Measurements from ENCODE around the gene FOSL1.
A peak's percentile ranks its signal among the peaks of the same experiment; 100 is the strongest.

The FOSL1 gene

DNA sequence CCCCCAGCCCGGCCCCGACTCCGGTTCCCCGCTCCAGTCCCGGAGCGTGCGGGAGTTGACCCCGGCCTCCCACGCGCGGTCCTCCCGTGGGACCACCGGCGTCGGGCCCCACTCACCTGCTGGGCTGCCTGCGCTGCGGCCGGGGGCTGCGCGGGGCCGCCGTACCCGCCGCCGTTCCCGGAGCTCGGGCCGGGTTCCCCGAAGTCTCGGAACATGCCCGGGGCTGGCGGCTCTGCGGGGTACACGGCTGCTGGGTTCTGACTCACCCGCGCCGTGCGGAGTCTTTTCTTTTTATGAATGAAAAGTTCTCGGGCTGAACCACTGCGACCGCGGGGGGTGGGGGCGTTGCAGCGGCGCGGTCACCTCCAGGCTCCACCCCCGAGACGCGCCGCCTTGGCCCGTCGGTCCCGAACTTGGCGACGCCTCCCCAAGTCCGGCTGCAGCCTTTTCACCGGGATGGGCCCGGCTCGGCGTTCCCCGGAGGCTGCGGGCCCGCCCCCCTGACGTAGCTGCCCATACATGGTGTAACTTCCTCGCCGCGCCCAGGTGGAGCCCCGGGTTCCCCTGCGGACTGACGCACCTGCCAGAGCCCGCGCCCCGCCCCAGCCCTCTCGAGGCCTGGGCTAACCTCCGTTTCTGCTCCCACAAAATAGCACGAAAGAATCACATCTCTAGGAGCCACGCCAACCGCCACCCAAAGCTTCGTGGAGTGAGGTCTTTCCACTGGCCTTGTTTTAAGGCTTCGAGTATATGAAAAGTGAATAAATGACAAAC, at the start of gene FOSL1:
FOSL1 (minus strand) TSS at position 264 of the 774 bp plus-strand sequence; CDS start at position 215, 49 bp downstream.
- Histone ChIP-seq H3K9ac (ENCODE audit: low read depth, low read length) (peak within 1 kb of the TSS; percentile 69), H3K27me3 (ENCODE audit: control insufficient read depth, insufficient read depth, low read length) (peaks cover 55% of the 10 kb centered on the region), H3K36me3 (ENCODE audit: control insufficient read depth, insufficient read depth, low read length) (no peaks in the 10 kb centered on the region), H3K9me3 (ENCODE audit: control insufficient read depth, insufficient read depth, low read length) (no peaks in the 10 kb centered on the region), H3K4me1 (ENCODE audit: control insufficient read depth, insufficient read depth, low read length) (peaks cover 9% of the 10 kb centered on the region), H3K4me3 (ENCODE audit: low read depth, low read length) (peak within 1 kb of the TSS; percentile 64), H3K27ac (ENCODE audit: low read depth, low read length) (peak within 1 kb of the TSS; percentile 87)

DNA sequence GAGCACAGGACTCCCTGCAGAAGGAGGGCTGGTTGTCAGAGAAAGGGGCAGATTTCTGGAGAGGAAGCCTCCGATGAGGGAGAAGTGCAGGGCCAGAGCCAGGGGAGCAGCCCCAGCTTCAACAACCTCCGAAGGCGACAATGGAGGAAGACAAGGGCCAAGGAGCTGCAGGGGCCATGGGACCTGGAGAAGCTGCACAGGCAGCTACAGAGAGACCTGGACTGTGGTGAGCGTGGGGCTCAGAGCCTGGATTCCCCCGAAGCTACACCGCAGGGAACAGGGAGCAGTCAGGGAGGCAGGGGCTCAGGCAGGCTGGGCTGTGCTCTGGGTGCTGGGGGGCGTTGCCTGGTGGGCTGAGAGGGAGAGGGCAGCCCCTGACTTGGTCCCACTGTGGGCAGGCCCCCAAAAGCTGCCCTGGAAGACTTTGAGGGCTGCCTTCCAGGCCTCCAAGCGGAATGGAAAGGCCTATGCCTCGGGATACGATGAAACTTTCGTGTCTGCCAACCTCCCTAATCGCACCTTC, 47.5 kb upstream of the FOSL1 start:
- no peak overlapping the region for H3K9ac ChIP-seq (ENCODE audit: low read depth, low read length)
- H3K4me1 ChIP-seq (ENCODE audit: control insufficient read depth, insufficient read depth, low read length) = peaks cover 16% of the 10 kb centered on the region
- no peak overlapping the region for H3K4me3 ChIP-seq (ENCODE audit: low read depth, low read length)
- no peaks in the 10 kb centered on the region for H3K27me3 ChIP-seq (ENCODE audit: control insufficient read depth, insufficient read depth, low read length)
- H3K27ac ChIP-seq (ENCODE audit: low read depth, low read length) = no peak overlapping the region
- H3K36me3 ChIP-seq (ENCODE audit: control insufficient read depth, insufficient read depth, low read length) = no peaks in the 10 kb centered on the region
- H3K9me3 ChIP-seq (ENCODE audit: control insufficient read depth, insufficient read depth, low read length) = no peaks in the 10 kb centered on the region

DNA sequence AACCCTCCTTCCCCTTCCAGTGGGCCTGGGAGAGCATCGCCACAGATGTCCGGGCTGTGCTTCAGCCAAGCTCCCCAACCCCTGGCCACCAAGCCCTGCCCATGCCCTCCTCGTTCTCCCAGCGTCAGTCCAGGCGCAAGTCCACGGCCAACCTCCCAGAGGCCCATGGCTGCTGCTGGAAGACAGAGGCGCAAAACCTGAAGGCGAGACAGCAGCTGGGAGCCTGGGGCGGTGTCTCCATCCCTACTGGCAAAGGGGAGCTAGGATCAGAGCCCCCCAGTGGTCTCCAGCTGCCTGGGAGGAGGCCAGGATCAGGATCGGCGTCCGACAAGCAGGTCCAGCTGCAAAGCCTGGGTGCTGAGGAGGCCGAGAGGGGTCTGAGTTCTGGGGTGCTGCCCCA, 46.9 kb upstream of the FOSL1 start:
- Histone ChIP-seq H3K27me3 (ENCODE audit: control insufficient read depth, insufficient read depth, low read length) (no peaks in the 10 kb centered on the region), H3K36me3 (ENCODE audit: control insufficient read depth, insufficient read depth, low read length) (no peaks in the 10 kb centered on the region), H3K9me3 (ENCODE audit: control insufficient read depth, insufficient read depth, low read length) (no peaks in the 10 kb centered on the region), H3K4me1 (ENCODE audit: control insufficient read depth, insufficient read depth, low read length) (peaks cover 16% of the 10 kb centered on the region), H3K9ac (ENCODE audit: low read depth, low read length) (no peak overlapping the region), H3K4me3 (ENCODE audit: low read depth, low read length) (no peak overlapping the region), H3K27ac (ENCODE audit: low read depth, low read length) (no peak overlapping the region)

DNA sequence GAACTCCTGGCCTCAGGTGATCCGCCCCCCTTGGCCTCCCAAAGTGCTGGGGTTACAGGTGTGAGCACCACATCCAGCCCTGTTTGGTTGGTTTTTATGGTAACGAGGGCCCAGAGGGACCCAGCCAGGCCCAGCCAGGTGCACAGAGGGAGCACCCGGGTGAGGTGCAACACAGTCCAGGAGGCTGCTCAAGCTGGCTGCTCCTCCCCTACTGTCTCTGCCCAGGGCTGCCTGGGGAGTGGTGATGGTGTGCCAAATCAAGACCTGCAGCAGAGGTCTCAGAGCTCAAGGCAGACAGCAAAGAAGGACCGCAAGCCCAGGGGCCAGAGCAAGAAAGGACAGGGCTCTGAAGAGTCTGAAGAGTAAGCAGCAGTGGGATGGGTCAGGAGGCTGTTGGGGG, 46.5 kb upstream of the FOSL1 start:
- H3K9me3 ChIP-seq (ENCODE audit: control insufficient read depth, insufficient read depth, low read length) = no peaks in the 10 kb centered on the region
- no peak overlapping the region for H3K9ac ChIP-seq (ENCODE audit: low read depth, low read length)

DNA sequence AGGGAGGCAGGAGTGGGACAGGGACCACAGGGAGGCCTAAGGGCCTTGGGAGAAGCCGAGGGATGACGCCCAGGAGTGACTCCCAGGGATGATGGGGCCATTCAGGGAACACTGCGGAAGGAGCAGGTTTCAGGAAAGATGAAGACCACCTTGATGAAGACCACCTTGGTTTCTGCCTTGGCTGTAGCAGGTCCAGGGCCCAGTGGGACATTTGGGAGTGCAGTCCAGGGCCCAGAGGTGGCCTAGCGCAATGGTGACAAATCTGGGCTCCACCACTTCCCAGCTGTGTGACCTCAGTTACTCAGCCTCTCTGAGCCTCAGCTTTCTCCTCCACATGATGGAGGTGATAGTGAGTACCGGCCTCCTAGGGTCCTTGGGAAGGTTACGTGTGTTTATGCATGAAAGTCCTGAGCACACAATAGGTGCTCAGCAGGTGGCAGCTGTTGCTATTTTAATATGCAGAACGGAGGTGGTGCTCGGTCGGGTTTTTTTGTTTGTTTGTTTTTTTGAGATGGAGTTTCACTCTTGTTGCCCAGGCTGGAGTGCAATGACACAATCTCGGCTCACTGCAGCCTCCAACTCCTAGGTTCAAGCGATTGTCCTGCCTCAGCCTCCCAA, 45.9 kb upstream of the FOSL1 start:
- Histone ChIP-seq H3K4me3 (ENCODE audit: low read depth, low read length) (peak overlapping the region; percentile 48), H3K9ac (ENCODE audit: low read depth, low read length) (peak overlapping the region; percentile 28; the same call in 1 of the 2 replicates), H3K27ac (ENCODE audit: low read depth, low read length) (peak overlapping the region; percentile 76), H3K4me1 (ENCODE audit: control insufficient read depth, insufficient read depth, low read length) (peaks cover 21% of the 10 kb centered on the region), H3K27me3 (ENCODE audit: control insufficient read depth, insufficient read depth, low read length) (no peaks in the 10 kb centered on the region), H3K9me3 (ENCODE audit: control insufficient read depth, insufficient read depth, low read length) (no peaks in the 10 kb centered on the region), H3K36me3 (ENCODE audit: control insufficient read depth, insufficient read depth, low read length) (no peaks in the 10 kb centered on the region)

More for the DNA sequence above, 46.5 kb upstream of the FOSL1 start:
- Histone ChIP-seq H3K27me3 (ENCODE audit: control insufficient read depth, insufficient read depth, low read length) (no peaks in the 10 kb centered on the region), H3K36me3 (ENCODE audit: control insufficient read depth, insufficient read depth, low read length) (no peaks in the 10 kb centered on the region), H3K4me1 (ENCODE audit: control insufficient read depth, insufficient read depth, low read length) (peaks cover 17% of the 10 kb centered on the region), H3K27ac (ENCODE audit: low read depth, low read length) (no peak overlapping the region), H3K4me3 (ENCODE audit: low read depth, low read length) (no peak overlapping the region)

DNA sequence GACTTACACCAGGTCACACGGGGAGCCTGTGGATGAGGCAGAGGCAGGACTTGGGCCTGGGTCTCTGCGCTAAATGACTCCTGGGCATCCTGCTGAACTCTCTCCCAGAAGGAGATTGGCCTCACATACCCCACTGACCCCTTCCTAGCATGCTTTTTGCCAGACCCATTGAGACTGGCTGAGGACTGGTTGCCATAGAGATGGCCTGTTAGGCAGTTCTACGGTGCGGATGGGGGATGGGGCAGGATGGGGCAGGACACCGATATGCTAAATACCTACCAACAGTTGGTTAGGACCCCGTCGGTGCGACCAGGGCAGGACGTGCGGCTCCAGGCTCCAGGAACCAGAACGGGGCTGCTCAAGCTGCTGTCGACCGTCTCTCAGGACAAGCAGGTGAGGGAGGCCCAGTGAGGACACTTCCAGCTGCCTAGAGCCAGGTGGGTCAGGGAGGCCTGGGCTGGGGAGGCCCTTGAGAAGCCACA, 45.3 kb upstream of the FOSL1 start, which contains the start of gene TSGA10IP:
TSGA10IP (plus strand) TSS at position 51 of the 482 bp plus-strand sequence; CDS start at position 247, 196 bp downstream.
- H3K27ac ChIP-seq (ENCODE audit: low read depth, low read length) = peak within 1 kb of the TSS; percentile 76
- H3K27me3 ChIP-seq (ENCODE audit: control insufficient read depth, insufficient read depth, low read length) = no peaks in the 10 kb centered on the region
- peak within 1 kb of the TSS; percentile 28; the same call in 1 of the 2 replicates for H3K9ac ChIP-seq (ENCODE audit: low read depth, low read length)
- H3K9me3 ChIP-seq (ENCODE audit: control insufficient read depth, insufficient read depth, low read length) = no peaks in the 10 kb centered on the region
- no peaks in the 10 kb centered on the region for H3K36me3 ChIP-seq (ENCODE audit: control insufficient read depth, insufficient read depth, low read length)
- peaks cover 21% of the 10 kb centered on the region for H3K4me1 ChIP-seq (ENCODE audit: control insufficient read depth, insufficient read depth, low read length)
- peak within 1 kb of the TSS; percentile 48 for H3K4me3 ChIP-seq (ENCODE audit: low read depth, low read length)

DNA sequence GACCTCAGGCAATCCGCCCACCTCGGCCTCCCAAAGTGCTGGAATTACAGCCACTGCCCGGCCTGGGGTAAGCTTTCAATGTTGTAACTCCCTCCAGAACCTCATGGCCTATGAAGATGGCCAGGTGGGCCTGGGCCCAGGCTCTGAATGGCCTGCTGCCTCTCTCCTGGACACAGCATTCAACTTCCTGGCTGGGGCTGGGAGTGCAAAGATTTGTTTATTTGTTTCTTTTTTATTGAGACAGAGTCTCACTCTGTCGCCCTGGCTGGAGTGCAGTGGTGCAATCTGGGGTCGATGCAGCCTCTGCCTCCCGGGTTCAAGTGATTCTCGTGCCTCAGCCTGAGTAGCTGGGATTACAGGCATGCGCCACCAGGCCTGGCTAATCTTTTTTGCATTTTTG, 44.6 kb upstream of the FOSL1 start:
- Histone ChIP-seq H3K27me3 (ENCODE audit: control insufficient read depth, insufficient read depth, low read length) (no peaks in the 10 kb centered on the region), H3K9me3 (ENCODE audit: control insufficient read depth, insufficient read depth, low read length) (no peaks in the 10 kb centered on the region), H3K4me3 (ENCODE audit: low read depth, low read length) (no peak overlapping the region), H3K36me3 (ENCODE audit: control insufficient read depth, insufficient read depth, low read length) (no peaks in the 10 kb centered on the region), H3K4me1 (ENCODE audit: control insufficient read depth, insufficient read depth, low read length) (peaks cover 21% of the 10 kb centered on the region), H3K9ac (ENCODE audit: low read depth, low read length) (no peak overlapping the region), H3K27ac (ENCODE audit: low read depth, low read length) (no peak overlapping the region)

DNA sequence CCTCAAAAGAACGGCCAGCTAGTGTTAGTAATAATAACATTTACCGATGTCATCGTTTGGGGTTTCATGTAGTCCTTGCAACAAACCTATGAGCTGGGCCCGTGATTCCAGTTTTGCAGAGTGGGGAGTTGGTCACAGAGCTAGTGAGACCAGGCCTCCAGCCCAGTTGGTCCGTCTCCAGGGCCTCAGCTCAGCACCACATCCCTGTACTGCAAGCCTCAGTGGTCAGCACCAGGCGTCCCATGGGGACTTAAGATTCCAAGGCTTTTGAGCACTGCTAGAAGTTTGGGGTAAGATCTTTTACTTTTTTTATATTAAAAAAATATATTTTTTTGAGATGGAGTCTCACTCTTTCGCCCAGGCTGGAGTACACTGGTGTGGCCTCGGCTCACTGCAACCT, 44.0 kb upstream of the FOSL1 start:
- Histone ChIP-seq H3K4me3 (ENCODE audit: low read depth, low read length) (no peak overlapping the region), H3K9ac (ENCODE audit: low read depth, low read length) (no peak overlapping the region), H3K9me3 (ENCODE audit: control insufficient read depth, insufficient read depth, low read length) (no peaks in the 10 kb centered on the region), H3K27me3 (ENCODE audit: control insufficient read depth, insufficient read depth, low read length) (no peaks in the 10 kb centered on the region), H3K4me1 (ENCODE audit: control insufficient read depth, insufficient read depth, low read length) (peaks cover 21% of the 10 kb centered on the region), H3K36me3 (ENCODE audit: control insufficient read depth, insufficient read depth, low read length) (no peaks in the 10 kb centered on the region), H3K27ac (ENCODE audit: low read depth, low read length) (no peak overlapping the region)

DNA sequence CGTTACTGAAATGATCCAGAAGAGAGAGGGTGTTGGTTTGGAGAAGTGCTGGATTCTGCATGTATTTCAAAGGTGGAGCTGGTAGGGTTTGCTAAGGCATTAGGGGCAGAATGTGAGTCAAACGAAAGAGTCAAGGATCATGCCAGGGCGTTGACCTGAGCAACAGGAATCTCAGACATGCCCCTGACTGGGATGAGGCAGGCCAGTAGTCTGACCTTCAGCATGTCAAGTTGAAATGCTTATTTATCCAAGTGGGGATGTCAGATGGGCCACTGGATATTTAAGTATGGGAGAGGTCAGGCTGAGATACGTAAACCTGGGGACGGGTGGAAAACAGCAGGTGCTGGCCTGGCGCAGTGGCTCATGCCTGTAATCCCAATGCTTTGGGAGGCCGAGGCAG, 42.3 kb upstream of the FOSL1 start:
- H3K27ac ChIP-seq (ENCODE audit: low read depth, low read length) = no peak overlapping the region
- H3K4me3 ChIP-seq (ENCODE audit: low read depth, low read length) = no peak overlapping the region
- H3K9me3 ChIP-seq (ENCODE audit: control insufficient read depth, insufficient read depth, low read length) = no peaks in the 10 kb centered on the region
- H3K36me3 ChIP-seq (ENCODE audit: control insufficient read depth, insufficient read depth, low read length) = no peaks in the 10 kb centered on the region
- H3K4me1 ChIP-seq (ENCODE audit: control insufficient read depth, insufficient read depth, low read length) = peaks cover 21% of the 10 kb centered on the region
- no peak overlapping the region for H3K9ac ChIP-seq (ENCODE audit: low read depth, low read length)
- H3K27me3 ChIP-seq (ENCODE audit: control insufficient read depth, insufficient read depth, low read length) = no peaks in the 10 kb centered on the region

DNA sequence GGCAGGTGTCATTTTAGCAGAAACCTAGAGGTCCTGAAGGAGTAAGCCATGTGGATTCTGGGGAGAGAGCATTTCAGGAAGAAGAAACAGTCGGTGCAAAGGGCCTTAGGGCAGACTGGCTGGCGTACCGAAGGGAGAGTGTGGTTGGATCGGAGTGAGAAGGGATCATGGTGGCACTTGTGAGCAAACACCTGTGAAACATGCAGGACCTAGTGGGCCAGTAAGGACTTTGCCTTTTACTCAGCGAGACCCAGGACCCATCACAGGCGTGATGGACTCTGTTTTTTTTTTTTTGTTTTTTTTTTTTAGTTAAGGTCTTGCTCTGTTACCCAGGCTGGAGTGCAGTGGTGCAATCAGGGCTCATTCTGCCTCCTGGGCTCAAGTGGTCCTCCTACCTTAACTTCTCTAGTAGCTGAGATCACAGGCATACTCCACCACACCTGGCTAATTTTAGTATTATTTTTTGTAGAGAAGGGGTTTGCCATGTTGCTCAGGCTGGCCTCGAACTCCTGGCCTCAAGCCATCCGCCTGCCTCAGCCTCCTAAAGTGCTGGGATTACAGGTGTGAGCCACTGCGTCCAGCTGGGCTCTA, 41.6 kb upstream of the FOSL1 start:
- Histone ChIP-seq H3K9ac (ENCODE audit: low read depth, low read length) (no peak overlapping the region), H3K36me3 (ENCODE audit: control insufficient read depth, insufficient read depth, low read length) (no peaks in the 10 kb centered on the region), H3K9me3 (ENCODE audit: control insufficient read depth, insufficient read depth, low read length) (no peaks in the 10 kb centered on the region), H3K4me1 (ENCODE audit: control insufficient read depth, insufficient read depth, low read length) (peaks cover 21% of the 10 kb centered on the region), H3K27ac (ENCODE audit: low read depth, low read length) (no peak overlapping the region), H3K27me3 (ENCODE audit: control insufficient read depth, insufficient read depth, low read length) (no peaks in the 10 kb centered on the region), H3K4me3 (ENCODE audit: low read depth, low read length) (no peak overlapping the region)
